Measurements from ENCODE around the gene GSG1L.
"Not testable (repeated sequence)": the region's sequence is repeated elsewhere in the genome, so short reads cannot be mapped to it uniquely, and the experiment has no call there.

GSG1L gene

GRCh38 chr16:27985981-27986380, 77.5 kb downstream of the GSG1L start:
- DNase-seq (ENCODE audit: low read depth), result no peak
- no peak for TF ChIP-seq CTCF (conservative IDR thresholded peaks at IDR 0.05; ENCODE audit: low read depth, low read length)
- H3K4me3 ChIP-seq (ENCODE audit: low read length), result no peak overlapping the region

DNA sequence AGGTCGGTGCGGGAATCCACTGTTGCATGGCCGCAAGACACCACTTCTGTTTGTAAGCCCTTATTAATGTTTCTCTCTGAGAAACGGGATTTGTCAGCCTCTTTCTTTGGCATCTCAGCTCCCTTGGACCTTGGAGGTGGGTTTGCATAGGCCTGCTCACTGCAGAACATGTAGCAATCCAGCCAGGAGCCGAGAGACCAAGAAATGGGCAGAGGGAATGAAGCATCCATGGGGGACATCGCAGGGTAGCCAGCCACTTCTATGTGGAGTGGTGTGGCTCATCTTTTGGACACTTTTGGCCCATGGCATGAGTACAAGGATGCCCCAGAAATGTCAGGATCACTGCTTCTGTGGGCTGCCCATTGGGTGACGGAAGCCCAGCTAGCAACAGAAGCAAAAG, 79.4 kb downstream of the GSG1L start:
- no peak overlapping the region for H3K4me3 ChIP-seq (ENCODE audit: low read length)
- no peak for TF ChIP-seq CTCF (conservative IDR thresholded peaks at IDR 0.05; ENCODE audit: low read depth, low read length)
- no peak for DNase-seq (ENCODE audit: low read depth)

- no peak overlapping the region for H3K4me3 ChIP-seq (ENCODE audit: low read length)
These were observed 80.3 kb downstream of the GSG1L start for GRCh38 chr16:27983244-27983643.

GRCh38 chr16:27982184-27982583, 81.3 kb downstream of the GSG1L start:
- TF ChIP-seq CTCF (conservative IDR thresholded peaks at IDR 0.05; ENCODE audit: low read depth, low read length), result no peak
- H3K4me3 ChIP-seq (ENCODE audit: low read length), result no peak overlapping the region
- DNase-seq (ENCODE audit: low read depth), result no peak

More at GRCh38 chr16:27983244-27983643, 80.3 kb downstream of the GSG1L start:
- no peak for DNase-seq (ENCODE audit: low read depth)
- TF ChIP-seq CTCF (conservative IDR thresholded peaks at IDR 0.05; ENCODE audit: low read depth, low read length), result no peak

DNA sequence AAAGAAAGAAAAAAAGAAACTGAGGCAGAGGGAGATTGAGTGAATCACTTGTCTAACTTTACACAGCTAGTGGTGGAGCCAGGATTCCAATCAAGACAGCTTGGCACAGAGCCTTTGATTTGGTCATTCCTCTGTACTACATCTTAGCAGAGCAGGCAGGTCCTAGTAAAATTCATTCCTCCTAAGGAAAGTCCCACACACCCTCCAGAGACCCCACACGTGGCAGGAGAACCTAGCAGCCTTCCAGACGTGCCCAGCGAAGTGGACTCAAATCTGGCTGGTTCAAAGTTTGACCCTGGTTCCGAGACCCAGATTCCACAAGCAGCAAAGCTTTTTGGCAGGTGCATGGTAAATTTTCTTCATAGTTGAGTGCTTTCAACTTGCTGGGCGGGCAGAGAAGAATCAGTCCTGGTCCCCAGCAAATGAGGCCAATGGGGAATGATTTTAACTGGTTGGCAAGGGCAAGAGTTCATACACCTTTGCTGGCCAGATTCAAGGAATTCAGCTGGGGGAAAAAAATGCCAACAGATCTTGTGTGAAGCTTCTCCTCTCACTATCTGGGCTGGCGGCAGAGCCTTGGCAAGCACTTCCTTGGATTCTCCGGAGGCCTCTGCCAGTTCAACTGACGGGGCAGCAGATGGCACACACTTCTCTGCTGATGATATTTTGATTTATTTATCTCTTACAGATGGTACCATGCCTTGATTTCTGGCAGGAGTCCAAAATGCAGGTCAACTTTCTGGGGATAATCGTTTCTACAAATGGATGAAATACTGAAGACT, 82.4 kb downstream of the GSG1L start:
- DNase-seq (ENCODE audit: low read depth), result no peak
- no peak overlapping the region for H3K4me3 ChIP-seq (ENCODE audit: low read length)
- no peak for TF ChIP-seq CTCF (conservative IDR thresholded peaks at IDR 0.05; ENCODE audit: low read depth, low read length)

GRCh38 chr16:27980076-27980775, 83.3 kb downstream of the GSG1L start:
- H3K4me3 ChIP-seq (ENCODE audit: low read length), result no peak overlapping the region
- DNase-seq (ENCODE audit: low read depth), result no peak
- TF ChIP-seq CTCF (conservative IDR thresholded peaks at IDR 0.05; ENCODE audit: low read depth, low read length), result no peak

DNA sequence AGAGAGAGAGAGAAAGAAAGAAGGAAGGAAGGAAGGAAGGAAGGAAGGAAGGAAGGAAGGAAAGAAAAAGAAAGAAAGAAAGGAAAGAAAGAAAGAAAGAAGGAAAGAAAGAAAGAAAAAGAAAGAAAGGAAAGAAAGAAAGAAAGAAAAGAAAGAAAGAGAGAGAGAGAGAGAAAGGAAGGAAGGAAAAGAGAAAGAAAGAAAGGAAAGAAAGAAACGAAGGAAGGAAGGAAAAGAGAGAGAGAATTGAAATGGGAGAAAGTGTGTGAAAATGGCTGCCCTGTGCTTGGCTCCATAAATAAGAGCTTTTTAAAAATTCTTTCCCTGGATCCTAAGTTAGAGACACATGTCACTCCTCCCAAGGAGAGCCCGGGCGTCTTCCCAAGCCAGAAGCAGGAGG, 83.8 kb downstream of the GSG1L start:
- H3K4me3 ChIP-seq (ENCODE audit: low read length); DNase-seq (ENCODE audit: low read depth): not testable (repeated sequence)

Measured in retinal pigment epithelial cell (primary cell).